ENCODE measurements around the gene XRN1.

The XRN1 gene

GRCh38 chr3:142268426-142268825 is 179.4 kb downstream of the XRN1 start:
- in situ Hi-C loops (cut with MboI; ENCODE audit: low pct_unique_long_range_greater_than_20kb, low sequenced_read_pairs, unreplicated experiment): no loop called here
- no peak for DNase-seq (ENCODE audit: low spot score)
- TF ChIP-seq CTCF (IDR thresholded peaks at IDR 0.05; ENCODE audit: extremely low read depth, insufficient read depth, missing control alignments): no peak

- no peak for DNase-seq (ENCODE audit: low spot score)
- in situ Hi-C loops (cut with MboI; ENCODE audit: low pct_unique_long_range_greater_than_20kb, low sequenced_read_pairs, unreplicated experiment): no loop called here
- no peak for TF ChIP-seq CTCF (IDR thresholded peaks at IDR 0.05; ENCODE audit: extremely low read depth, insufficient read depth, missing control alignments)
These were observed 180.6 kb downstream of the XRN1 start for GRCh38 chr3:142267269-142267668.

GRCh38 chr3:142263112-142263511 is 184.7 kb downstream of the XRN1 start:
- no peak for TF ChIP-seq CTCF (IDR thresholded peaks at IDR 0.05; ENCODE audit: extremely low read depth, insufficient read depth, missing control alignments)
- in situ Hi-C loops (cut with MboI; ENCODE audit: low pct_unique_long_range_greater_than_20kb, low sequenced_read_pairs, unreplicated experiment): no loop called here
- no peak for DNase-seq (ENCODE audit: low spot score)

- in situ Hi-C loops (cut with MboI; ENCODE audit: low pct_unique_long_range_greater_than_20kb, low sequenced_read_pairs, unreplicated experiment): no loop called here
- DNase-seq (ENCODE audit: low spot score): no peak
These were observed 188.5 kb downstream of the XRN1 start for GRCh38 chr3:142259359-142259758.

GRCh38 chr3:142256712-142257333 is 191.0 kb downstream of the XRN1 start:
- no peak for TF ChIP-seq CTCF (IDR thresholded peaks at IDR 0.05; ENCODE audit: extremely low read depth, insufficient read depth, missing control alignments)
- DNase-seq (ENCODE audit: low spot score): no peak
- in situ Hi-C loops (cut with MboI; ENCODE audit: low pct_unique_long_range_greater_than_20kb, low sequenced_read_pairs, unreplicated experiment): no loop called here

More at GRCh38 chr3:142259359-142259758, 188.5 kb downstream of the XRN1 start:
- no peak for TF ChIP-seq CTCF (IDR thresholded peaks at IDR 0.05; ENCODE audit: extremely low read depth, insufficient read depth, missing control alignments)
